HG02973 (cell line): Measurements from ENCODE around the gene ARRB1.

Experiments used
- ATAC-seq: cut with Tn5 transposase; IDR thresholded peaks from one replicate; pipeline ENCODE4 v1.9.1; 2021; ENCODE audit warnings: moderate library complexity; ENCODE audit not compliant: unreplicated experiment

ARRB1 gene

DNA sequence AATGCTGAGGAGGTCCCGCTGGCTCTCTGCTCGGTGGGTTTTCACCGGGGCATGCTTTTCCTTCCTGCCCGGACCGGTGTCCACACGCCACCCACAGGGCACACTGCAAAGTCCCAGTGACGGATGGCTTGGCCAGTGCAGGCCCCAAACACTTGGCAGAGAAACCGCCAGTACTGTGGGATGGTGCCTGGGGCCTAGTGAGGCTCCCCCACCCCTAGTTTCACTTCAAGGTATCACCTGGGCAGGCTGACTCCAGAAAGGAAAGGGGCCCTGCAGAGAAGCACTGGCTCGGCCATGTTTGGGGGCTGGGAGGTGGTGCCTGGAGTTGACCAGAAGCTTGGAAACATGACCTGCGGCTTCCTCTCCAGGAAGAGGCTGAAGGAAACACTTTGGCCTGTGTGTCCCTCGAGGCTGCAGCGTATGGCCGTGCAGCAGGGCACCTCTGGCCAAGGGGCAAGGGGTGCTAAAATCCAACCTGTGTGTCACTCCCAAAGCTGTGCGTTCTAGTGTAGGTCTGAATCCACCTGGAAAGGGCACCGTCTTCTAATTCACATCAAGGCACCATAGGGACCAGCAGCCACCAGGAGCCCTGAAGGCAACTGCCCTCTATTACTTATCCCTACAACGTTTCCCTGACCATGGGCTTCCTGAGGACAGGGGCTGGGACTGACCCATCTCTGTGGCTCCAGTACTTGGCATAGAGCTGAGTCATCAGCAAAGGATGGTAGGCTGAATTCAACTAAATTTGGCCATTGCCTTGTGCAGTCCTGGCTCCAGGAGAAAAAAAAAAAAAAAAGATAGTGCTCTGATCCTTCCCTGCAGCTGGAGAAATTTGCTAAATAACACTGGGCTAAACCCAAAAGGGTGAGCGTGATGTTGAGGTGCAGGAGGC is 88.3 kb downstream of the ARRB1 start:
- no peak for ATAC-seq

DNA sequence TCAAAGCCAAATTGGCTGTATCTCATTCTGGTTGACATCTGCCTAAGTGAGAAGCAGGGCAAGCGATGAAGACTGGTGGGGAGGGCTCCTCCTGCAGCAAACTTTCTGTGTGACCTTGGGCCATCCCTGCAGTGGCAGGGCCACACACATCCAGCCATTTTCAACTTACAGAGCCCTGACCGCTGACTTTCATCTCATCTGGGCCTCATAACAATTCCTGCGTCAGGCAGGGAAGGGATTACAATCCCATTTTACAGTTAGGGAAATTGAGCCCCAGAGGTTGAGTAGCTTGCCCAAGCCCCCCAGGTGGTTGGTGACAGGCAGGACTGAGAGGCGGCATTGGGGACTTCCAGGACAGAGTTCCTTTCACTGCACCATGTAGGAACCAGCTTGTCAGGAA is 89.0 kb downstream of the ARRB1 start:
- ATAC-seq: no peak

DNA sequence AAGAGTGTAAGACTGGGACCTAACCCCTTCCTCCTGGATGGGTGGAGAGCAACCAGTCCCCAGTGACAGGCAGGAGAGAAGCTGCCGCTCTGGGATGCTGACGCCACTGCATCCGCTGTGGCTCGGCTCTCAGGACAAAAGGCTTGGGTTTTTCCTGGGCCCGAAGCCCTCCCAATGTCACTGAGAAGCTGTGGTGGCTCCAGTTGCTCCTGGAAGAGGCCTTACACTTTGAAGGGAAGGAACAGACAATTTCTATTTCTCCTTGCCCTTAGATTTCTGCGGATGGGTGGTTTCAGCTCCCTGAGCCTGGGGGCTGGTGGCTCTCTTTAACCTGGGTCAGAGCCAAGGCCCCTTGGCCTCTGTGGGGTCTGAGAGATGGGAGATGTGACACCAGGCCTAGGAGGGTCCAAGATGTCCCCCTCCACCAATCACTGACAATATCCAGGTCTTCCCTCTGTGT is 89.5 kb downstream of the ARRB1 start:
- no peak for ATAC-seq

DNA sequence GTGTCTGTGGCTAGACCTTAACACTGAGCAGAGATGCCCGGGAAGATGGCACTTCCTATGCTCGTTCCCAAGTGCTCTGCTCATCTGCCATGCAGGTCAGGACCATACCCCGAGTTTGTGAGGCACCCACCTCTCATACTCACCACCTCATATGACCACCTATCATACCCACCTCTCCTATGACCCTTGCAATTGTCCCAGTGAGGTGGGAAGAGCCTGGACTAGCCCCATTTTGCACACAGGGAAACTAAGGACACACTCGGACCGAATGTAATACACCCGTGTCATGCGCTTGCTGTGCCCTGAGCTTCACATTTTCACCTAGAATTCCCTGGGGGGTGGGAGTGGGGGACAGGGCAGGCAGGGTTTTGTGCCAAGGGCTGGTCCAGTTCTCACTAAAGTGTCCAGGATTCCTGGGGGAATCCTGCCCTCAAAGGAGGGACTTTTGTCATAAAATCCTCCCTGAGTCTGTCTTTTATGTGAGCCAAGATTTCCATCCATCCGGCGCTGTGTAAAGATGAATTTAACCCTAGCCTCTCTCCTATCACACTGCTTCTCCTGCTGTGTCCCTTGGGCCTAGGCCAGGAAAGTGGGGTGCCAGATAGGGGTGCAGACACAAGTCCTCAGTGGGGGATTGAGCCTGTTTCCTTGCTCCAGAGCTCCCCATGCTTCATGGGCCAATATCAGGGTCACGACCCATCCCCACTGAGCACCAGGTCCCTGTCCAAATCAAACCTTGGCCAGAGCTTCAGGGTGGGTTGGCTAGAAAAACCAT is 90.9 kb downstream of the ARRB1 start:
- no peak for ATAC-seq

DNA sequence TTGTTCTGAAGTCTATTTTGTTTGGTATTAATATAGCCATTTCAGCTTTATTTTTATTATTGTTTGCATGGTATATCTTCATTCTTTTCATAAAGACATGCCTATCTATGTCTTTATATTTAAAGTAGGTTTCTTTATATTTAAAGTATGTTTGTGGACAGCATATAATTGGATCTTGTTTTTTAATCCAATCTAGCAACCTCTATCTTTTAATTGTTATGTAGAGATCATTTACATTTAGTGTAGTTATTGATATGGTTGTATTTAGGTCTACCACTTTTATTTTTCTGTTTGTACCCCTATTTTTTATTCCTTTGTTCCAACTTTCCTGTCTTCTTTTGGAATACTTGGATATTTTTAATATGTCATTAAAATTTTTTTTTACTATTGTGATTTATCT is 97.1 kb downstream of the ARRB1 start:
- ATAC-seq: no peak

DNA sequence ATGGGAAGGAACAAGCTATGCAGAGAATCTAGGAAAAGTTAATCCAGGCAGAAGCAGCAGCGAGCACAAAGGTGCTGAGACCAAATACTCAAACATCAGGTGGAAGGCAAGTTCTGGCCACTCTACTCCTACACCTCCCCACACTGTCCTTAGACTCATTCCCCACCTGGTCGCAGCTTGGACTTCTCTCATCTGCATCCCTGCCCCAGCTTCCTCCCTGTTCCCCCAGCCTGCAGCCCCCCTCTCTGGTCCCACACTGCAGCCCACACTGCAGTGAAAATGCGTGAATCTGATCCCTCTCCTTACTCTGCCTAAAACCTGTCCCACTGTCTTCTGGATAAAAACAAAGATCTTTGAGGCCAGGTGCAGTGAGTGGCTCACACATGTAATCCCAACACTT is 101.8 kb downstream of the ARRB1 start:
- ATAC-seq: no peak

DNA sequence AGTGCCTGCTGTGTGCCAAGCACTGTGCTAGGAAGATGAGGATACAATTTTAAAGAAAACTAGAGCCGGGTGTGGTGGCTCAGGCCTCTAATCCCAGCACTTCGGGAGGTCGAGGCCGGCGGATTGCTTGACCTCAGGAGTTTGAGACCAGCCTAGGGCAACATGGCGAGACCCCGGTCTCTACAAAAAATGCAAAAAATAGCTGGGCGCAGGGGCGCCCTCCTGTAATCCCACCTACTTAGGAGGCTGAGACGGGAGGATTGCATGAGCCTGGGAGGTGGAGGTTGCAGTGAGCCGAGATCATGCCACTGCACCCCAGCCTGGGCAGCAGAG is 102.6 kb downstream of the ARRB1 start:
- no peak for ATAC-seq

DNA sequence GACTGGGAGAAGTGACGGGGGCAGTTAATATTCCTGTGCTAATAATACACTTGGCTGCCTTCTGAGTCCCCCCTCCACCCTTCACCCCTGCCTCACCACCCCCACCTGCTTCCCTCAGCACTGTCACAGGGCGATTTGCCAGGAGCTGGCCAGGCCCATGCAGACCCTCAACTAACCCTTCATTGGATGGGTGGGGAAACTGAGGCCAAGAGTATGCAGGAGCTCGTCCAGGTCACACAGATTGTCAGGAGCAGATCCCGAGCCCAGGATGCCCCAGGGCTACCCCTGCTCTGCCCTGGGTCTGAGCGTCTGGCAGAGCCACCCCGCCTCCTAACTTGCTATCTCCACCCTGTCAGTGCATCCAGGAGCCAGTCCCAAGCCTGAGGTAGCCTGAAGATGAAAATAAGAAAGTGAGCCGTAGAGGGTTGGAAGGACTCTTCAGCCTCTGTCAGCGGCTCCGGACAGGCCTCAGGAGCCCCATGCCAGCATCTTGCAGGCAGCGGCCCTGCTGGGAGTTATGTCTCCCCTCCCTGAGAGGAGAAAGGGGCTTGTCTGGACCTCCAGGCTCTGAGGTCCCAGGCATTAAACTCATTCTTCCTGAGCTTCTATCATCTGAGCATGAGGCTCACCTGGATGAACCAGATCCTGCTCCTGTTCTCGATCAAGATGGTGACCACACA is 104.7 kb downstream of the ARRB1 start:
- no peak for ATAC-seq

DNA sequence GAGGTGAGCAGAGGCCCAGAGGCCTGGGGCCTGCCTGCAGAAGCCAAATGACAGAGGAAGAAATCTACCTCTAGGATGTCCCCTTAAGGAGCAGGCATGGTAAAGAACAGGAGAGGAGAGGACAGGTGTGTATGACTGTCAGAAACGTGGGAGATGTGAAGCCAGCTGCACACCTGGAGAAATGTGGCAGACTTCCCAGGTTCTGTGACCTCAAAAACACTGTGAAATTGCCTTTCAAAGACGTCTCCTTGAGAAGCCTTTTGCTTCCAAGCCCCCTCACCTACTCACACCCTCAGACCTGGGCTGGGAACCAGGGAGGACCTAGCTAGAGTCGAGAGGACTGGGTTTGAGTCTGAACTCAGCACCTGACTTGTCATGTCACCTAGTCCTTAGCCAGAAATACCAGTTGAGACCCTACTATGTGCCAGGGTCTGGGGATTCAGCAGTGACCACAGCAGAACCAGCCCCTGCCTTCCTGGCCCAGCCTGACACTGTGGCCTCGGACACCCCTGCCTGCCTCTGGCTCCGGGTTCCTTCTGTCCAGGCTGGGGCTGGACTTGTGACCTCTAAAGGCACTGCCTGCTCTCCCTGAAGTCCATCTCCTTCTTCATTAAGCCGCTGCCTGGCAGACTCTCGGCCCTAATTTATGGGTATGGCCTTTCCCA is 105.3 kb downstream of the ARRB1 start:
- no peak for ATAC-seq

DNA sequence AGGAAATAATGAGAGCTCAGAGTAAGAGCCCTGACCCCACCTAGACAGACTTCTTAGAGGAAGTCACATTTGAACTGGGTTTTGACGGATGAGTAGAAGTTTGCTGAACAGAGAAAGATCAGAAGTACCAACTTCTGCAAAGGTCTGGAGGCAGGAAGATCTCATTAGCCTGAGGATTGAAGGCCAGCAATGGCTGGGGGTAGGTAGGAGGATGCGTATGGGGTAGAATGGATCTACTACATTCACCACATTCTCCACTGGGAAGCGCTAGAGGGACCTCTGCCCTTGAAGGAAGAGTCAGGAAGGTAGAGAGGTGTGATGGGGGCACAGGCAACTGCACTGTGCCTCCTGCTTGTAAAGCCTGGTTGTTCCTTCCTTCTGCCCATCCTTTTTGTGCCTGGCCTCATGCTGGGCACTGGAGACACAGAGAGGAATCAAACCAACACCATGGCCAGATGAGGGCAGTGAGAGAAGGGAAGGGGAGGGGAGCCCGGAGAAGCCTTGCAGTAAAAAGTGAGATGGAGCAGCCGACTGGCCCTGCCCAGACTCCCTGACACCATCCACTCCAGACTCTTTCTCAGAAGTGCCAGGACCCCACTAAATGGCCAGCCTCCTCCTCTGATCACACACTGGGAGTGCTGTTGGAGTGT is 106.0 kb downstream of the ARRB1 start:
- no peak for ATAC-seq

DNA sequence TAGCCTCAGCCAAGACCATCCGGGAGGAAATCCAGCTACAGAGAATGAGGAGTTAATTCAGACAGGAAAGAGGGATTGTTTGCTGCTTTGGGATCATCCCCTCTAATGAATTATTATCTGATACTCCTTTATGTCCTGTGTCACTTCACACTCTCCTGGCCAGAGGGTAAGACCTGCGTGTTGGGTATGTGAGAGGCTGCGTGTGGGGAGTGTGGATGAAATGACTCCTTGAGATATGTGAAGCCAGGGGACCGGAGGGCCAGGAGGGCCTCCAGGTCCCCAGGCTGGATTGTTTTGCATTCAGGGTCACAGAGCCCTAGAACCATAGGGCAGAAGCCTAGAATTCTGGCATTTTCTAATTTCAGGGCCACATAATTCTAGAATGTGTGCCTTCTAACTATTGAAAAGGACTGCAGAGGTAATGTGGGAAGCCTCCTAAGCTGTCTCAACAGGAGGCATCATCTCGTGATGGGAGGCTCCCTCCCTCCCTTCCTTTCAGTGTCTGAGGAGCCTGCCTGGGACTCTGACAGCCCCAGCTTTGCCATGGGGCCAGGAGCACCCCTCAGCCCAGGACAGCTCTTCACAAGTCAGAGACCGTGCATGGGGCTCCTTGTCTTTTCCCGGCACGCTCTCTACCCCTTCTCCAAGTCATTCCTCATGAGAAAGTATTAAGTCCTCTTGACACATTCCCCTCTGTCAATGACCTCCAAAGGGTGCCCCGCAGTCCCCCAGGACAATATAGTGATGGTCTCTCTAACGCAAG is 107.2 kb downstream of the ARRB1 start:
- ATAC-seq: no peak

DNA sequence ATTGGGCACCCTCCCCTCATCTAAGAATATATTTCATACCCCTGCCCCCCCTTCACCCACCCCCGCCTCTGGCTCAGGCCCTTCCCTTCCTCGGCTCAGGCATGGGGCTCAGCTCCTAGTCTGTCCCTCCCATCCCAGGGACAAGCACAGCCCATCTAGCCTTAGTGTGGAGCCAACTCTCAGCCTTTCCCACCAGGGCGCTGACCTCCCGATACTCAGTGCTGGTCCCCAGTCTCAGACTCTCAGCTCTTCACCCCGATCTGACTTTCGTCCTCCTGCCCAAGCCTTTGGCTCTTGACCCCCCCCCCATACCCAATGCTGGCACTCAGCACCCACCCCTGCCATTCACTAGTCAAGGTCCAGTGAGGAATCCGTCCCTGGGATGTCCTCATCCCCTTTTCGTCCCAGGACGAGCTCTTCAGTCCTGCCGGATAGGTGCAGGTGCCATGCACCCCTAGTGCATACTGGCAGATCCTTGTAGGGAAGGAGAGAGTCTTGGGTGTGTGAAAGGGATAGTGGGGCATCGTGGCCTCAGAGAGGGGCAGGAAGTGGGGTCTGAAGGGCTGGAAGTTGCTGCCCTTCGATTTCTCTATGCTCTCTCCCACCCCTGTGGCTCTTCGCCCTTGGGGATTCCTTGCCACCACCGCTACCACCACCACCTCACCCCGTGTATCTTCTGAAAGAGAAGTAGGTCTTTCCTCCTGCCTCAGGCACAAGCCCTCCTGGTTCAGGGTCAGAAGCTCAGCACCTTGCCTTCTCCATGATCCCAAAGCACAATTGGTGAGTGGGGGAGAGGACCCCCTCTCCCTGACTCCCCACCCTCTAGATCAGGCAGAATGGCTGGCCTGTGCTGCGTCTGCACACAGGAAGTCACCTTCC is 108.5 kb downstream of the ARRB1 start:
- no peak for ATAC-seq

DNA sequence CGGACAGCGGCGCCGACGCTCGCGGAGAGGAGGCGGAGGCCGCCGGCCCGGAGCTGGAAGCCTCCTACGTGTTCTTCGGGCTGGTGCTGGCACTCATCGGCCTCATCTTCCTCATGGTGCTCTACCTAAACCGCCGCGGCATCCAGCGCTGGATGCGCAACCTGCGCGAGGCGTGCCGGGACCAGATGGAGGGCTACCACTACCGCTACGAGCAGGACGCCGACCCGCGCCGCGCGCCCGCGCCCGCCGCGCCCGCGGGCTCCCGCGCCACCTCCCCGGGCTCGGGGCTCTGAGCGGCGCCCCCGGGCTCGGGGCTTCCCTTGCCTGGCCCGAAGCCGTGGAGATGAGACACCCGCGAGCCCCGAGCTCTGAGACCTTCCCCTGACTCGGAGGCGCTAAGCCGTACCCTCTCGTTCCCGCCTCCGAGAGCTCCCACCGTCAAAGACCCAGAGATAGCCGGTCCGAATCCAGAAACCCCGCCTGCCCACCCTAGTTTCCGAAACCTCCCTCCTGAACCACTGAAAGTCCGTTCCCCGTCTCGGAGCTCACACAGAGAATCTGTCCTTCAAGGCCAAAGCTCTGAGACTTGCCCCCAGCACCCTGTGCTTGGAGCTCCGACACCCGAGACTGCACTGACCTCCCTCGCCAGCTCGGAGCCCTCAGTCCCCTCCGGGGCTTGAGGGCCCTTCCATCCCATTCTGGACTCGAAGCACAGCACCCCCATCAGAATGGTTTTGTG is 109.4 kb downstream of the ARRB1 start:
- ATAC-seq: no peak

DNA sequence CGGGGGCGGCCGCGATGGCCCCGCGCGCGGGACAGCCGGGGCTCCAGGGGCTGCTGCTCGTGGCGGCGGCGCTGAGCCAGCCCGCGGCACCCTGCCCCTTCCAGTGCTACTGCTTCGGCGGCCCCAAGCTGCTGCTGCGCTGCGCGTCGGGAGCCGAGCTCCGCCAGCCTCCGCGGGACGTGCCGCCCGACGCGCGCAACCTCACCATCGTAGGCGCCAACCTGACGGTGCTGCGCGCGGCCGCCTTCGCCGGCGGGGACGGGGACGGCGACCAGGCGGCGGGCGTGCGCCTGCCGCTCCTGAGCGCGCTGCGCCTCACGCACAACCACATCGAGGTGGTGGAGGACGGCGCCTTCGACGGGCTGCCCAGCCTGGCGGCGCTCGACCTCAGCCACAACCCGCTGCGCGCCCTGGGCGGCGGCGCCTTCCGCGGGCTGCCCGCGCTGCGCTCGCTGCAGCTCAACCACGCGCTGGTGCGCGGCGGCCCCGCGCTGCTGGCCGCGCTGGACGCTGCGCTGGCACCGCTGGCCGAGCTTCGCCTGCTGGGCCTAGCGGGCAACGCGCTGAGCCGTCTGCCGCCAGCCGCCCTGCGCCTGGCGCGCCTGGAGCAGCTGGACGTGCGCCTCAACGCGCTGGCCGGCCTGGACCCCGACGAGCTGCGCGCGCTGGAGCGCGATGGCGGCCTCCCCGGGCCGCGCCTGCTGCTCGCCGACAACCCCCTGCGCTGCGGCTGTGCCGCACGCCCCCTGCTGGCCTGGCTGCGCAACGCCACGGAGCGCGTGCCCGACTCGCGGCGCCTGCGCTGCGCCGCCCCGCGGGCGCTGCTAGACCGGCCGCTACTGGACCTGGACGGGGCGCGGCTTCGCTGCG is 110.2 kb downstream of the ARRB1 start:
- peak; percentile 86 for ATAC-seq

DNA sequence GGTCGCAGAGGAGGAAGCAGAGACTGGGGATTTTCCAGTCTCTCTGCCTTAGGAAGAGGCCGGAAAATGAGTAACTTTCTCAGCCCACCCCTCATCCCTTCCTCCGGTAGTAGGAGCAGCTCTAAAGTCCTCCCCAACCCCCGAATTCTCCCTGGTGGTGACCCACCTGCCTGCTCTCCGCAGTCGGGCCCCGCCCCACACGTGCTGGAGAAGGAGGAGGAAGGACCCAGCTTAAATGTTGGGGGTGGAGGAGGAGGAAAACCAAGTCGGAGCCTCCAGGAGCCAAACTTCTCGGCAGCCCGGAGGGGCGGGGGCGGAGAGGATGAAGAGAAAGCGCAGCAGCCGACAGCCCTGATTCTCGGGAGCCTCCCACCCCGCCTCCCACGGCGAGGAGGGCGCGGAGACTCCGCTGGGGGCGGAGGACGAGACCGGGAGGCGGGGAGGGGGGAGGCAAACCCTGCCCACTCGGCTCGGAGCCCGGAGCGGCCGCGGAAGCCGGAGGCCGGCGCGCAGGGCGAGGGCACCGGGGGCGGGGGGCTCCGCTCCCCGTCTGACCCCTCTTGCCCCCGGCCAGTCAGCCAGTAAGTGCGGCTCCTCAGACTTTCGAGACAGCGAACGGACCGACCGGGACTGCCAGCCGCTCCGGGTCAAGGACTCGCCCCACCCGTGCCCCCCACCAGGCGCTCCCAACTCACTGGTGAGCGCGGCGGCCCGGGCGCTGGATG is 111.0 kb downstream of the ARRB1 start, which contains the start of gene TPBGL:
Gene TPBGL, plus strand, starts transcription at position 464 of the 725 bp plus-strand sequence. CDS start 276 bp downstream, outside the sequence.
- no peak for ATAC-seq

DNA sequence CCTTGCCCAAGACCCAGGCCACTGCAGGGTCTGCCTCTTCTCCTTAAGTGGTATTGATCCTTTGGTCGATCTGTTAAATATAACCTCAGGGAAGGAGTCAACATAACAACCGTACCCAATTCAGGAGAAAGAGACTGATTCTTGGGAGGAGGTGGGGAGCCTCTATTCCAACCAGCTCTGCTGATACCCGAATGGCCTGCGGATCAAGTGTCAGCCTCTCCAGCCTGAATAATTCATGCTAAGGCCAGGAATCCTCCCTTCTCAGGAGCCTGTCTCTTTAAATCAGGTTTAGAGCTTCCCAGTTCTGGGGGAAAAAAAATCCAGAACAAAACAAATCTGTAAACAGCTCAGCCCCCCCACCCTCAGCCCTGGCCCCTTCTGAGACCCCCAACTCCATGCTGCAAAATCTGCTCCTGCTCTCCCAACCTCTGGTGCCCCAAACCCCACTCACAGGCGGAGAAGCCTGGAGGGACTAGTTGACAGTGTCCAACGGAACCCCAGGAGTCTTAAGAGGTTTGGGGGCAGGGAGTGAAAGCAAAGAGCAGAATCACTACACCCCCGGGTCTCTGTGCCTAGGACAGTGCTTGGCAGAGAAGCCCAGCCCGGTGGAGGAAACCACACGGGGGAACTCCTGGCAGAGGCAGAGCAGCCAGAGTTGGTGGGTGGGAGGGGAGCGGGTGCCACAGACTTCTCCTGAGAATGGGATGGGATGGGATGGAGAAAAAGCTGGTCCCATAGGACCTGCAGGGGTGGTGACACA is 111.8 kb downstream of the ARRB1 start:
- no peak for ATAC-seq
